GM21381 (cell line): ENCODE data around the gene DYNC2H1.
"Not testable (repeated sequence)": the region's sequence is repeated elsewhere in the genome, so short reads cannot be mapped to it uniquely, and the experiment has no call there.

Source experiments
- ATAC-seq: cut with Tn5 transposase; IDR thresholded peaks from one replicate; pipeline ENCODE4 v1.9.1; 2021; ENCODE audit warnings: mild to moderate bottlenecking, moderate library complexity; ENCODE audit not compliant: unreplicated experiment

The DYNC2H1 gene

GRCh38 chr11:103125462-103125861, 16.2 kb downstream of the DYNC2H1 start:
- no peak for ATAC-seq

- not testable (repeated sequence) for ATAC-seq
Measured at GRCh38 chr11:103141986-103142385, 32.8 kb downstream of the DYNC2H1 start.

GRCh38 chr11:103147627-103148026, 38.4 kb downstream of the DYNC2H1 start:
- ATAC-seq, result no peak

GRCh38 chr11:103157542-103157941, 48.3 kb downstream of the DYNC2H1 start:
- no peak for ATAC-seq

- no peak for ATAC-seq
Measured at GRCh38 chr11:103164093-103164796, 55.0 kb downstream of the DYNC2H1 start.

- no peak for ATAC-seq
Measured at GRCh38 chr11:103167166-103167565, 57.9 kb downstream of the DYNC2H1 start.

- no peak for ATAC-seq
Measured at GRCh38 chr11:103170865-103171264, 61.6 kb downstream of the DYNC2H1 start.

- no peak for ATAC-seq
Measured at GRCh38 chr11:103175461-103176129, 66.4 kb downstream of the DYNC2H1 start.

- no peak for ATAC-seq
Measured at GRCh38 chr11:103183981-103184611, 74.9 kb downstream of the DYNC2H1 start.

GRCh38 chr11:103202048-103202651, 92.9 kb downstream of the DYNC2H1 start:
- ATAC-seq, result no peak

GRCh38 chr11:103210543-103210942, 101.3 kb downstream of the DYNC2H1 start:
- no peak for ATAC-seq

- ATAC-seq, result no peak
Measured at GRCh38 chr11:103215812-103216211, 106.6 kb downstream of the DYNC2H1 start.

- ATAC-seq, result no peak
Measured at GRCh38 chr11:103220133-103220532, 110.9 kb downstream of the DYNC2H1 start.

- ATAC-seq, result no peak
Measured at GRCh38 chr11:103222806-103223205, 113.6 kb downstream of the DYNC2H1 start.

GRCh38 chr11:103228807-103229206, 119.6 kb downstream of the DYNC2H1 start:
- no peak for ATAC-seq

GRCh38 chr11:103234974-103235373, 125.7 kb downstream of the DYNC2H1 start:
- ATAC-seq, result no peak

GRCh38 chr11:103241574-103241973, 132.3 kb downstream of the DYNC2H1 start:
- ATAC-seq, result no peak

- no peak for ATAC-seq
Measured at GRCh38 chr11:103254123-103254522, 144.9 kb downstream of the DYNC2H1 start.

GRCh38 chr11:103257360-103257759, 148.1 kb downstream of the DYNC2H1 start:
- ATAC-seq, result no peak

- no peak for ATAC-seq
Measured at GRCh38 chr11:103266167-103266831, 157.1 kb downstream of the DYNC2H1 start.

GRCh38 chr11:103272876-103273275, 163.7 kb downstream of the DYNC2H1 start:
- ATAC-seq, result no peak
